ENCODE measurements around the gene POLR3E.

The POLR3E gene

DNA sequence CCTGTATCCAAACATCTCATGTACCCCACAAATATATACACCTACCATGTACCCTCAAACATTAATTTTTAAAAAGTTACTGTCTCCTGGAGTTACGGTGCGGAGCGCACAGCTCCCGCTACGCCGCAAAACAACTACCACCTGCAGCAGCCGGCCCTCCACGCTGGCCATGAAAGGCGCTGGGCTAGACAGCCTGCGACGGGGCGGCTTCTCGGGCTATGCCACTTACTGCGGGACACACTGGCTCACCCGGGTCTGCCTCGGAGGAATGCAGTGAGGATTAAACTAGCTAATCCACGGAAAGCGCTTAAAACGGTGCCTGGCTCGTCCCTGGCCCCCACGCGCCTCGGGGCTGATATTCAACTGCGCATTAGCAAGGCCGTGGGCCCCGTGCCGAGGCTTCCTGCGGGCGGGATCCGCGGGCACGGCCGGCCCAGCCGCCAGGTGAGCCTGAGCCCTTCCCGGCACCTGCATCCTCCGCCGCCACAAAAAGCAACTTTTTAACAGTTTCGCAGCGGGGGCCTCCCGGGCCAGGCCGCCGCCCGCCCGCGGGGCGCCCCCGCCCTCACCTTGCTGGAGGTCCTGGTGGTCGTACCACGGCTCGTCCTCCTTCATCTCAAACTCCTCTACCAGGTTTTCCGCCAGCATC lies 76.6 kb downstream of the POLR3E start:
- H3K27me3 ChIP-seq (ENCODE audit: control insufficient read depth in 1 of 2, insufficient read depth in 2 of 2, low read length in 2 of 2), result no peaks in the 10 kb centered on the region
- H3K9me3 ChIP-seq (ENCODE audit: low read length), result no peaks in the 10 kb centered on the region
- H3K4me1 ChIP-seq (ENCODE audit: insufficient read depth, low read length), result peaks cover 51% of the 10 kb centered on the region
- peak overlapping the region; percentile 66 to 69 for H3K4me3 ChIP-seq (ENCODE audit: low read depth in 1 of 2, low read length in 2 of 2)
- peak overlapping the region; percentile 60 for H3K9ac ChIP-seq (ENCODE audit: low read length)
- H3K27ac ChIP-seq (ENCODE audit: low read depth, low read length), result peak overlapping the region; percentile 70
- H3K36me3 ChIP-seq (ENCODE audit: insufficient read depth, low read length), result no peaks in the 10 kb centered on the region

DNA sequence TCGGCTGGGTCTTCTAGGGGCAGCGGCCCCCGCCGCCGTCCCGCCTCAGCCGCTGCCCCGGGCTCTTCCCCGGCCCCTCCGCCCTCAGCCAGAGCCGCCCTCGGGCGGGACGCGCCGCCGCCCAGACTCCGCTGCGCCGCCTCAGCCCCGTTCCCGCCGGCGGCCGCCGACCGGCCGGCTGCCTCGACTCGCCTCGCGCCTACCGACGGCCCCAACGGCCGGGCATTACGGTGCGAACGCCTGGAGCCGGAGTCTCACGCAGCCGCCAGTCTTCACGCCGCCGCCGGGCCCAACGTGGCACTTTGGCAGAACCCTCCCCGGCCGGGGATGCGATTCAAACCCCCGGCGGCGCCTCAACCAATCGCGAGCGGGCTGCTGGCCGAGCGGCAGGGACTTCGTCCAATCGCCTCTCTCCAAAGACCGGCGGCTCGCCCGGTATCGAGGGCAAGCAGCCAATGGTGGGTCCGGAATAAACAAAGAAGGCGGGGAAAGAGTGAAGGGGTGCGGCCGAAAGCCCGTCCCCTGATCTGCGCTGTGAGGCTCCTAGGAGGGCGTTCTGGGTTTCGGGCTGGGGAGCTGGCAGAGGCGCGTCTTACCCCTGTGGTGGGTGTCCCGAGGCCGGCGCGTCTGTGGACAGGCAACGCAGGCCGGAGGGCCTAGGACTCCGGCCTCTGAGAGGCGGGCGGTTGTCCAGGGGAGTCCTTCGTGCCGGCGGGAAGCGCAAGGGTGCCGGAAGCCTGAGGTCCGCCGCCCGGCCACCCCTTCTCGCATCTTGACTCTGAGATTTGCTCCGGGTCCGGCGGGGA lies 77.3 kb downstream of the POLR3E start, which contains the start of gene CDR2:
TSS of gene CDR2 (minus strand) at position 309 of the 806 bp plus-strand sequence. CDS start 310 bp downstream, outside the sequence.
- H3K9me3 ChIP-seq (ENCODE audit: low read length), result no peaks in the 10 kb centered on the region
- H3K4me1 ChIP-seq (ENCODE audit: insufficient read depth, low read length), result peaks cover 44% of the 10 kb centered on the region
- H3K9ac ChIP-seq (ENCODE audit: low read length), result peak within 1 kb of the TSS; percentile 60
- H3K36me3 ChIP-seq (ENCODE audit: insufficient read depth, low read length), result no peaks in the 10 kb centered on the region
- peak within 1 kb of the TSS; percentile 66 to 80 for H3K4me3 ChIP-seq (ENCODE audit: low read depth in 1 of 2, low read length in 2 of 2)
- H3K27ac ChIP-seq (ENCODE audit: low read depth, low read length), result peak within 1 kb of the TSS; percentile 70
- no peaks in the 10 kb centered on the region for H3K27me3 ChIP-seq (ENCODE audit: control insufficient read depth in 1 of 2, insufficient read depth in 2 of 2, low read length in 2 of 2)

DNA sequence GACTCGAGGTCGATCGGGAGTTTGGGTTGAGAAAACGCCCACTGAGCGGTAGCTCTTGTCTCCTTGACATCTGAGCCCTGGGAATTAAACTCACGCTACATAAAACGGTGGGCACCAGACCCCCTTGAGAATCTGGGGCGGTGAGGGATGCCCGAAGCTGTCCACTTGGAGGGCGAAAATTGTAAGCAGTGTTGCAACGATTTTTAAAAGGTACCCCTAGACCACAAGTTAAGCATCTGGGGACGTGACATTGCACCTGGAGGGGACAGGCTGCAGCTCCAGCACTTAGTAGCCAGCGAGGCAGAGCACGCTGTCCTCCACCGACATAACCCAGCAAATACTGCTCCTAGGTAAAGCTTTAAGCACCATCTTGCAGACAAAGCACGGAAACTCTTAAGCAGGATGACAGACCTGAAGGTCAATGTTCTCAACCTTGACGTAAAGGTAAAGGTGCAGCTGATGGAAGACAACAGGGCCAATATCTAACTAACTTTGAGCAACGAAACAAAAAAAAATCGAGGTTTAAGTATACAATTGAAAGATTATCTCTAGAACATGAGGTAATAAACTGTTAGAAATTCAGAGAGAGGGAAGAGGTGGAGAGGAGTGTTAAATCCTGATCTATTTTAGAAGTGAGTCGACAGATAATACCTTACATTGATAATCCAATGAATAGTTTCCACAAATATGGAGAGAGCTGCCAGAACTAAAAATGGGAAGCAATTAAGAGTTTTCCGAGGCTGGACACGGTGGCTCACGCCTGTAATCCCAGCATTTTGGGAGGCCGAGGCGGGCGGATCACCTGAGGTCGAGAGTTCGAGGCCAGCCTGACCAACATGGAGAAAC lies 78.1 kb downstream of the POLR3E start:
- H3K27ac ChIP-seq (ENCODE audit: low read depth, low read length), result peak overlapping the region; percentile 70
- H3K9ac ChIP-seq (ENCODE audit: low read length), result peak overlapping the region; percentile 54
- H3K27me3 ChIP-seq (ENCODE audit: control insufficient read depth in 1 of 2, insufficient read depth in 2 of 2, low read length in 2 of 2), result no peaks in the 10 kb centered on the region
- no peaks in the 10 kb centered on the region for H3K9me3 ChIP-seq (ENCODE audit: low read length)
- H3K36me3 ChIP-seq (ENCODE audit: insufficient read depth, low read length), result no peaks in the 10 kb centered on the region
- H3K4me1 ChIP-seq (ENCODE audit: insufficient read depth, low read length), result peaks cover 37% of the 10 kb centered on the region
- H3K4me3 ChIP-seq (ENCODE audit: low read depth in 1 of 2, low read length in 2 of 2), result peak overlapping the region; percentile 64 to 80

DNA sequence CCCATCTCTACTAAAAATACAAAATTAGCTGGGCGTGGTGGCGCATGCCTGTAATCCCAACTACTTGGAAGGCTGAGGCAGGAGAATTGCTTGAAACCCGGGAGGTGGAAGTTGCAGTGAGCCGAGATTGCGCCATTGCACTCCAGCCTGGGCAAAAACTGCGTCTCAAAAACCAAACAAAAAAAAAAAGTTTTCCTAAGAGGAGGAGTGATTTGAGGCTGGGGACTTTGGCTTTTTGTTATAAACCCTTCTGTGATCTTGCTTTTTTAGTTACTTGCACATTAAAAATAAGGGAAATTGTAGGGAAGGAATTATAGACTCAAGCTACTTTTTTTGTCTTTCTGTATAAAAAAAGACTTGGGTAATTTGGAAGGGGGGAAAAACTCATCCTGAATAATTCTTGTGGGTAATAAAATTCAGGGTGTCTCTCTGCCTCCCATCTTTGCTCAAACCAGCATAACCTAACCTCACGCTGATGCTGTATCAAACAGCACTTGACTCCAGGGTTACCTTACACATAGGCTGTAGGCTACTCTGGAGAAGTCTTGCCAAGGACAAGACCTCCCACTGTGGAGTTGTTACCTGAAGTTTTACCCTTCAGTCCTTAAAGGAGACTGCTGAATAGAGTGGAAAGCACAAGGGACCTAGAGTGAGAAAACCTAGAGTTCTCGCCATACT lies 78.9 kb downstream of the POLR3E start:
- Histone ChIP-seq H3K4me3 (ENCODE audit: low read depth in 1 of 2, low read length in 2 of 2) (no peak overlapping the region), H3K9ac (ENCODE audit: low read length) (no peak overlapping the region), H3K36me3 (ENCODE audit: insufficient read depth, low read length) (no peaks in the 10 kb centered on the region), H3K27me3 (ENCODE audit: control insufficient read depth in 1 of 2, insufficient read depth in 2 of 2, low read length in 2 of 2) (no peaks in the 10 kb centered on the region), H3K4me1 (ENCODE audit: insufficient read depth, low read length) (peaks cover 30% of the 10 kb centered on the region), H3K9me3 (ENCODE audit: low read length) (no peaks in the 10 kb centered on the region), H3K27ac (ENCODE audit: low read depth, low read length) (no peak overlapping the region)

DNA sequence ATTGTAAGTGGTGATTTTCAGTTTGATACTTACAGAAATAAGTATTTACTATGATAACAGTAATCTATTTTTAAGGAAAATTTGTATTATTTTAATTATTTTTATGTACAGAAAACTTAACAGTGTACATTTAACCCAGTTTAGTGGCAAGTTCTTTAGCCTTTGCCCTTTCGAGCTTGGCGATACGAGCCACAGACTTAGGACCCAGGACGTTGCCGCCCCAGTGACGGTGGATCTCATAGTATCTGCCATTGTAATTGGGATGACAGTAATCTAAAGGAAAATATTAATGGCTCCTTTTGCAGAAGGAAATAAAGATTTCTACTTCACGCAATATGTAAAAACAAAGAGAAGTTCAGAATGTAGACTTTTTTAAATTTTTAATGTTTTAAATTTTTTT lies 82.4 kb downstream of the POLR3E start:
- Histone ChIP-seq H3K4me1 (ENCODE audit: insufficient read depth, low read length) (peaks cover 6% of the 10 kb centered on the region), H3K4me3 (ENCODE audit: low read depth in 1 of 2, low read length in 2 of 2) (no peak overlapping the region), H3K27me3 (ENCODE audit: control insufficient read depth in 1 of 2, insufficient read depth in 2 of 2, low read length in 2 of 2) (no peaks in the 10 kb centered on the region), H3K27ac (ENCODE audit: low read depth, low read length) (no peak overlapping the region), H3K9ac (ENCODE audit: low read length) (no peak overlapping the region), H3K9me3 (ENCODE audit: low read length) (no peaks in the 10 kb centered on the region), H3K36me3 (ENCODE audit: insufficient read depth, low read length) (no peaks in the 10 kb centered on the region)

DNA sequence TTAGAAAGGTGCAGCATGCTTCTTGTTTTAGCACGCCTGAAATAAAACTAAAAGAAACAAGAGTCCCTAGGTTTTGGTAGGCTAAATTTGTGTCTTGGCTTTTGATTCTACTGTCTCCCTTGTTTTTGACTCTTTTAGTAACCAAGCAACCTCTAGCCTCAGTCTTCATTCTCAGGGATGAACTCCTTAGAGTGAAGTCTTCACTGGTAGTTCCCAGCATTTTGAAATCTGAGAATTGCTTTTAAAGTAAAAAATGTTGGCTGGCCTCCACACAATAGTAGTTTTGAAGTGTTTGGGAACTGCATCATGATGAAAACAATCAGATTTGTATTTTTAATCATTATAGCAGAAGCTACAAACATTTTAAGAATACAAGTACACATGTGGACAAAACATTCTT lies 83.3 kb downstream of the POLR3E start:
- Histone ChIP-seq H3K4me3 (ENCODE audit: low read depth in 1 of 2, low read length in 2 of 2) (no peak overlapping the region), H3K27me3 (ENCODE audit: control insufficient read depth in 1 of 2, insufficient read depth in 2 of 2, low read length in 2 of 2) (no peaks in the 10 kb centered on the region), H3K27ac (ENCODE audit: low read depth, low read length) (no peak overlapping the region), H3K9me3 (ENCODE audit: low read length) (no peaks in the 10 kb centered on the region), H3K9ac (ENCODE audit: low read length) (no peak overlapping the region), H3K4me1 (ENCODE audit: insufficient read depth, low read length) (no peaks in the 10 kb centered on the region), H3K36me3 (ENCODE audit: insufficient read depth, low read length) (no peaks in the 10 kb centered on the region)

DNA sequence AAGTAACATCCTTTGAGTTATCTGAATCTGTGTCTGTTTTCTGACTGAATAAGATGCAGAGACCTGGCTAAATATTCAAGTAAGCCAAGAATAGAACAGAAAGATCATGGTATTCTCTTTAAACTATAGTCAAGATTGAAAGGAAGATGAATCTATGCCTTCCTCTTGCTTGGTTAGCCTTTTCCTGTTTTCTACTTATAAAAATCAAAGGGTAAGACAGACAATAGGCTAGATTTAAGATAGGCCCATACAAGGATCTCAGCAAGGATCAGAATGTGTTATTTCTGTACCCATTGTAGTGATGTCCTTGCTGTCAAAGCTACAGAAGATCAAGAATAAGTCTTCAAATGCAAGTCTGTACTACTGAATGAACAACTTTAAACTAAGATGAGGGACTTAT lies 84.2 kb downstream of the POLR3E start:
- Histone ChIP-seq H3K27ac (ENCODE audit: low read depth, low read length) (no peak overlapping the region), H3K9ac (ENCODE audit: low read length) (no peak overlapping the region)

DNA sequence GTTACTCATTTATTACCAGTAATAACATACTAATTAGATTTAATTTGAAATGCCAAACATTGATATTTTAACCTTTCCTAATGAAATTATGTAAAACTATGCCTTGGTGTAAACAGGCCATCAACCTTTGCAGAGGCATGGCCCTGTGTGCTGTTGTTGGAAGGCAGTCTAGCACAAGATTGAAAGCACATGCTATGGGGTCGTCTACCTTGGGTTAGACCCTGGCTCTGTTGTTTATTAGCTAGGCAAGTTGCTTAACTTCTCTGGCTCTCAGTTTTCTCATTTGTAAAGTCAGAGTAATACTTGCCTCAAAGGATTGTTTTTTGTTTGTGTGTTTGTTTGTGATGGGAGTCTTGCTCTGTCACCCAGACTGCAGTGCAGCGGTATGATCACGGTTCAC lies 86.6 kb downstream of the POLR3E start:
- H3K27me3 ChIP-seq (ENCODE audit: control insufficient read depth in 1 of 2, insufficient read depth in 2 of 2, low read length in 2 of 2), result no peaks in the 10 kb centered on the region
- no peaks in the 10 kb centered on the region for H3K4me1 ChIP-seq (ENCODE audit: insufficient read depth, low read length)
- no peaks in the 10 kb centered on the region for H3K36me3 ChIP-seq (ENCODE audit: insufficient read depth, low read length)

More for the DNA sequence above, 84.2 kb downstream of the POLR3E start:
- Histone ChIP-seq H3K4me1 (ENCODE audit: insufficient read depth, low read length) (no peaks in the 10 kb centered on the region), H3K27me3 (ENCODE audit: control insufficient read depth in 1 of 2, insufficient read depth in 2 of 2, low read length in 2 of 2) (no peaks in the 10 kb centered on the region), H3K4me3 (ENCODE audit: low read depth in 1 of 2, low read length in 2 of 2) (no peak overlapping the region), H3K9me3 (ENCODE audit: low read length) (no peaks in the 10 kb centered on the region), H3K36me3 (ENCODE audit: insufficient read depth, low read length) (no peaks in the 10 kb centered on the region)

More for the DNA sequence above, 86.6 kb downstream of the POLR3E start:
- Histone ChIP-seq H3K9me3 (ENCODE audit: low read length) (no peaks in the 10 kb centered on the region), H3K27ac (ENCODE audit: low read depth, low read length) (no peak overlapping the region), H3K9ac (ENCODE audit: low read length) (no peak overlapping the region), H3K4me3 (ENCODE audit: low read depth in 1 of 2, low read length in 2 of 2) (no peak overlapping the region)

Data from muscle layer of colon (tissue), 2 donors.